HUDEP-2 (cell line): Measurements from ENCODE around the gene KRT82.
"Not testable (repeated sequence)": the region's sequence is repeated elsewhere in the genome, so short reads cannot be mapped to it uniquely, and the experiment has no call there.

Experiments
- DNase-seq, 76 experiments: peaks; one replicate each; lab custom pipeline; 2025; ENCODE audit not compliant: unreplicated experiment in 76 of 76; lab: John Stamatoyannopoulos, UW

Gene KRT82

GRCh38 chr12:52413782-52414345, 7.7 kb upstream of the KRT82 start:
- no peak for DNase-seq

GRCh38 chr12:52413202-52413601, 7.1 kb upstream of the KRT82 start:
- DNase-seq, result no peak

- no peak for DNase-seq
Measured at GRCh38 chr12:52411815-52412214, 5.7 kb upstream of the KRT82 start.

GRCh38 chr12:52410589-52411248, 4.6 kb upstream of the KRT82 start:
- DNase-seq, result not testable (repeated sequence)

- no peak for DNase-seq
Measured at GRCh38 chr12:52407918-52408317, 1.8 kb upstream of the KRT82 start.

- no peak for DNase-seq
Measured at GRCh38 chr12:52404951-52405350, 1.2 kb downstream of the KRT82 start.

GRCh38 chr12:52403561-52403960, 2.6 kb downstream of the KRT82 start:
- DNase-seq, result no peak

GRCh38 chr12:52402873-52403540, 3.1 kb downstream of the KRT82 start:
- DNase-seq, result no peak

- no peak for DNase-seq
Measured at GRCh38 chr12:52402377-52402776, 3.8 kb downstream of the KRT82 start.

- DNase-seq, result no peak
Measured at GRCh38 chr12:52401926-52402325, 4.2 kb downstream of the KRT82 start.

GRCh38 chr12:52401526-52401925, 4.6 kb downstream of the KRT82 start:
- no peak for DNase-seq

GRCh38 chr12:52400906-52401305, 5.2 kb downstream of the KRT82 start:
- DNase-seq, result no peak

GRCh38 chr12:52399756-52400155, 6.4 kb downstream of the KRT82 start:
- DNase-seq, result no peak

- no peak for DNase-seq
Measured at GRCh38 chr12:52398176-52398575, 8.0 kb downstream of the KRT82 start.

- DNase-seq, result no peak
Measured at GRCh38 chr12:52396656-52397055, 9.5 kb downstream of the KRT82 start.

GRCh38 chr12:52395761-52396434, 10.2 kb downstream of the KRT82 start:
- DNase-seq, result peak in 1 of 76 experiments; percentile 3

GRCh38 chr12:52394836-52395405, 11.2 kb downstream of the KRT82 start:
- DNase-seq, result no peak

GRCh38 chr12:52392465-52393007, 13.6 kb downstream of the KRT82 start:
- no peak for DNase-seq

- no peak for DNase-seq
Measured at GRCh38 chr12:52391618-52392002, 14.5 kb downstream of the KRT82 start.

- DNase-seq, result peak in 13 of 76 experiments; percentile 2 to 24 (median 7)
Measured at GRCh38 chr12:52390739-52391617, 15.2 kb downstream of the KRT82 start.
